CD4-positive, alpha-beta T cell treated with Interleukin-17A for 4 hours (primary cell): Measurements from ENCODE around the gene ALPK3.
"Not testable (repeated sequence)": the region's sequence is repeated elsewhere in the genome, so short reads cannot be mapped to it uniquely, and the experiment has no call there.

ENCODE experiments used
- DNase-seq: peaks from one replicate; pipeline ENCODE4 v3.0.0-alpha.2; 2020; ENCODE audit warnings: mixed read lengths

ALPK3 gene

DNA sequence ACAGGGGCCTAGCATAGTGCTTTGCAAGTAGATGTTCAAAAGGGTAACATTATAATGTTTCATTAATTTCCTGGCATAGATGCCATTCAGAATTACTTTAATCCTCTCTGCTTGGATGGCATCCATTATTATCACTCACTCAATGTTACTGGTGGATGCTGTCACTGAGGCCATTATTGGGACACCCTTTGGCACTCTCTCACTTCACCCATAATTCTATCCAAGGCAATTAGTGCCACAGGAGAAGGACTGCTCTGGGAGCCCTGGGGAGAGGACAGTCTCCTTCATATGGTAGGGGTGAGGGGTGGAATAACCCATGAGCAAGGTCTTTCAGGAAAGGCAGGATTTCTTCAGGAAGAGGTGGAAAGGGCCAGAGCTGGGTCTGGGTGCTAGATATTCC, 38.6 kb downstream of the ALPK3 start:
- DNase-seq = no peak

DNA sequence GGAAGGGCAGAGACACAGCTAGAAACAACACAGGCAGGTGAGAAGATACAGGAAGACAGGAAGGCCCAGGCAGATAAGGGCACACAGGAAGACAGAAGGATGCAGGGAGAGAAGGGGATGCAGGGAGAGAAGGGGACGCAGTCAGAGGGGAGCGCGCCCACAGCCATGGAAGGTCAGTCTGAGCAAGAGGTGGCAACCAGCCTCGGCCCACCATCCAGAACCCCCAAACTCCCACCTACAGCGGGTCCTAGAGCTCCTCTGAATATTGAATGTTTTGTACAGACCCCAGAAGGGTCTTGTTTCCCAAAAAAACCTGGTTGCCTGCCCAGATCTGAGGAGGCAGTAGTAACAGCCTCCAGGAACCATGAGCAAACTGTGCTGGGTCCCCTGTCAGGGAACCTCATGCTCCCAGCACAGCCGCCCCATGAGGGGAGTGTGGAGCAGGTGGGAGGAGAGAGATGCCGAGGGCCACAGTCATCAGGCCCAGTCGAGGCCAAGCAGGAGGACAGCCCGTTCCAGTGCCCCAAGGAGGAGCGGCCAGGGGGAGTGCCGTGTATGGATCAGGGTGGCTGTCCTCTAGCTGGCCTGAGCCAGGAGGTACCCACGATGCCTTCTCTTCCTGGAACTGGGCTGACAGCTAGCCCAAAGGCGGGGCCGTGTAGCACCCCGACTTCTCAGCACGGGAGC, 39.7 kb downstream of the ALPK3 start:
- DNase-seq = no peak

DNA sequence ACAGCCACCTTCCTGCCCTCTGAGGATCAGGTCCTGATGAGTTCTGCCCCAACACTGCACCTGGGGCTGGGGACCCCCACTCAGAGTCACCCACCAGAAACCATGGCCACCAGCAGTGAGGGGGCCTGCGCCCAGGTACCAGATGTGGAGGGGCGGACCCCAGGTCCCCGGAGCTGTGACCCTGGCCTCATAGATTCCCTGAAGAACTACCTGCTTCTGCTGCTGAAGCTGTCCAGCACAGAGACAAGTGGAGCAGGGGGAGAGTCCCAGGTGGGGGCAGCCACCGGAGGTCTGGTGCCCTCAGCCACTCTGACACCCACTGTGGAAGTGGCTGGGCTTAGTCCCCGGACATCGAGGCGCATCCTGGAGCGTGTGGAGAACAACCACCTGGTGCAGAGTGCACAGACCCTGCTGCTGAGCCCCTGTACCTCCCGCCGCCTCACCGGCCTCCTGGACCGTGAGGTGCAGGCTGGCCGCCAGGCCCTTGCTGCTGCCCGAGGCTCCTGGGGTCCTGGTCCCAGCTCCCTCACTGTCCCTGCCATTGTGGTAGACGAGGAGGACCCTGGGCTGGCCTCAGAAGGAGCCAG, 40.4 kb downstream of the ALPK3 start:
- no peak for DNase-seq

DNA sequence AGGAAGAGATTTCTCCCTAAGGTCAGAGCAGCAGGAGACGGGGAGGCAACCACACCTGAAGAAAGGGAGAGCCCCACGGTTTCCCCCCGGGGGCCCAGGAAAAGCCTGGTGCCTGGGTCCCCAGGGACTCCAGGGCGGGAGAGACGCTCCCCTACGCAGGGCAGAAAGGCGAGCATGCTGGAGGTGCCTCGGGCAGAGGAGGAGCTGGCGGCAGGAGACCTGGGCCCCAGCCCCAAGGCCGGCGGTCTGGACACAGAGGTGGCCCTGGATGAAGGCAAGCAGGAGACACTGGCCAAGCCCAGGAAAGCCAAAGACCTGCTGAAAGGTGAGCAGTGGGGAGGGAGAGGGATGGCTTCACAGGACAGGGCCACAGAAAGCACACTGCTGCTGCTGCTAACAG, 41.1 kb downstream of the ALPK3 start:
- no peak for DNase-seq

DNA sequence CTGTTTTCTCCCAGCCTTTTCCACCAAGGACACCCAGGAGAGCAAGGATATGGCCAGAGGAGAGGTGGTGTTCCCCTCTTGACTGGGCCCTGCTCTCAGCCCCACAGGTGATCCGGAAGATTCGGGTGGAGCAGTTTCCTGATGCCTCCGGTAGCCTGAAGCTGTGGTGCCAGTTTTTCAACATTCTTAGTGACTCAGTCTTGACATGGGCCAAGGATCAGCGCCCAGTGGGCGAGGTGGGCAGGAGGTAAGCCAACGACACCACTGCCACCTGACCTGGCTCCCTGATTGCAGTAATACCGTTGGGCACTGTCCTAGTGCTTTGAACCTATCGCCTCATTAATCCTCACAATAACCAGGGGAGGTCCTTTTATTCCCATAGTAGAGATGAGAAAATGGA, 42.0 kb downstream of the ALPK3 start:
- DNase-seq = no peak

DNA sequence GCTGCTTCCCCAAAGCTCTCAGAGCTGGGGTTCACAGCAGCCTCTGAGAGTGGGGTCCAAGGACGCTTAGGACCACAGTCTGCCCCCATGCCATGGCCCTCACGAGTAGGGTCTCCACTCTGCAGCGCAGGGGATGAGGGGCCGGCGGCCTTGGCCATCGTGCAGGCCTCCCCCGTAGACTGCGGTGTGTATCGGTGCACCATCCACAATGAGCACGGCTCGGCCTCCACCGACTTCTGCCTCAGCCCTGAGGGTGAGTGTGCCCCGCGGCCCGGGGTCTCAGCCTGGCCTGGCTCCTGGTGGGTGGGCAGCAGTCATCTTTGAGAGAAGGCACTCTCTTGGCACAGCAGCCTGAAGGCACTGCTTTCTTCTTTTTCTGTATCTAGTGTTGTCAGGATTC, 42.5 kb downstream of the ALPK3 start:
- DNase-seq = no peak

DNA sequence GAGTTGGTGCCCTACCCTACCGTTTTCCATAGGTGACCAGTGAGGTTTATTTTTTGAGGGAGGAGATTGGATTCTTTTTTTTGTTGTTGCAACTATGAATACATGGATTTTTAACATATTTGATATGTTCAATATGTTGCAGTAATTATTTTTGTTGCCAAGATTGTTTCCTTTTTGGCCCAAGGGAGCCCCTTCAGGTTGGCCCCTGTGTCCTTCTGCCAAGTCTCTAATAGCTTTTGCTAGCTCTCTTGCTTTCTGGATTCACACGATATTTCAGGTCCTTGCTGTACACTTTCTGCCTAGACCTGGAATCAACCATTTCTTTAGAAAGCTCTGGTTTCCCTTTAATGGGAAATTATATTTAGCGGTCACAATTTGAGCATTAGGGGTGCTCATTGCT, 44.6 kb downstream of the ALPK3 start:
- DNase-seq = no peak

DNA sequence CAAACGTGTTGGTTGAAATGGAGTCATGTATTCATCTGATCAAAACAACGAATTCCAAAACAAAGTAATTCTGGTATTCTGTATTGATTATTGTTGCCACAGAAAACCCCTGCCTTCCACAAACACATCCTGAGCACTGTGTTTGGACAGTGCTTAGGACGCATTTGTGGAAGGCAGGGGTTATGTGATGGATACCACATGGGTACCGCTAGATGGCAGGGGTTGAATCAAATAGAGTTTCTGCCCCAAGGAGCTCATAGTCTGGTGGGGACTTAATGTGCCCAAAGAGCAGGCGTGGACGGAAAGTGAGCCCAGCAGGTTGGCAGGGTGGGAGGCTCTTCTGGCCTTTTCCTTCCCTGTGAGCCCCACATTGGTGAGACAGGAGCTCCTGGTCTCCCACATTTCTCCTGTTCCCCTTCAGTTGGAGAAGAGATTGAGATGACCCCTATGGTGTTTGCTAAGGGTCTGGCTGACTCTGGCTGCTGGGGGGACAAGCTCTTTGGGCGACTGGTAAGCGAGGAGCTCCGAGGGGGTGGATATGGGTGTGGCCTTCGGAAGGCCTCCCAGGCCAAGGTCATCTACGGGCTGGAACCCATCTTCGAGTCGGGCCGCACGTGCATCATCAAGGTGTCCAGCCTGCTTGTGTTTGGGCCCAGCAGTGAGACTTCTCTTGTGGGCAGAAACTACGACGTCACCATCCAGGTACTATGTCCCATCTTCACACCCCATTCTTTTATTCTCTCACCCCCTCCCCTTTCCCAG, 45.2 kb downstream of the ALPK3 start:
- no peak for DNase-seq

DNA sequence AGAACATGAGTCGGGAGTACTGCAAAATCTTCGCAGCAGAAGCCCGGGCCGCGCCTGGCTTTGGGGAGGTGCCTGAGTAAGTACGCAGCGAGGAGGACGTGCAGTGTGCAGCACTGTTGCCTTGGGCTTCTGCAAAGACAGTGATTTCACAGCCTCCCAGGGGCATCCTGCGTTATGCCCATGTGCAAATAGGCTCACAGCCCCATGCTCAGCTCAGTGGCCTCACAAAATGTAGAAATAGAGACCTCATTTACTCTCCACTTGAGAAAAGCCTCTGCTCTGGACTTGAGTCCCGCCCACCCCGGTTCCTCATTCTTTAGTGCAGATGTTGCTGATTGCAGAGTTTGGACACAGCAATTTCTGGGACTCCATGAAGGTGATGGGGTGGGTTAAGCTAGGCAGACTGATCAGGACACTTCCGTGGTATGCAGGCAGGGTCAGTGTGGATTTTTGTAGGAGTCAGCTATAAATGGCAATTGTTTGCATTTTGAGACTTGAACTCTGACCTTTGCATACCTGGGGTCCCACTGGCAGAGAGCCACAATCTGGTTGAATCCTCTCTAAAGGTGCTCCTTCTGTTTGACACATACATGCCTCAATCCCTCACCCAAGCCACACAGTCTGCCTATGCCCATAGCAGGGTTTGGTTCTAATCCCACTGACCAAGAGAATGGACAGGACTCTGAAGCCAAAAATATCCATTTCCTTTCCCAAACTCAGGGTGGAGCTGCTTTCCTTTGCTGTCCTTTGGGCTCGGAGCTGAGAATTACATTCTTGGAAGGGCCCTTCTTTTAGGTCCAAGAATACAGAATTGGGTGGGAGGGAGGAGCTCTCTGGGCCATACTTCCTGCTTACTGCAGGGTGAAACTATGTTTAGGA, 46.6 kb downstream of the ALPK3 start:
- DNase-seq = no peak

DNA sequence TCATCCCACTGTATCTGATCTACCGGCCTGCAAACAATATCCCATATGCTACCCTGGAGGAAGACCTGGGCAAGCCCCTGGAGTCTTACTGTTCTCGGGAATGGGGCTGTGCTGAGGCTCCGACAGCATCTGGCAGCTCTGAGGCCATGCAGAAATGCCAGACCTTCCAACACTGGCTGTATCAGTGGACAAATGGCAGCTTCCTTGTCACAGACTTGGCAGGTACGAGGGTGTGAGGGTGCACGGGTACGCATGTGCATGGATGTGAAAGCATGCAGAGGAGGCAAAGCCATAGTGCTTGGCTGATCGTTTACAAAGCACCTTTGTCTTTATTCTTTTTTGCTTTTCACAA, 47.3 kb downstream of the ALPK3 start:
- no peak for DNase-seq

DNA sequence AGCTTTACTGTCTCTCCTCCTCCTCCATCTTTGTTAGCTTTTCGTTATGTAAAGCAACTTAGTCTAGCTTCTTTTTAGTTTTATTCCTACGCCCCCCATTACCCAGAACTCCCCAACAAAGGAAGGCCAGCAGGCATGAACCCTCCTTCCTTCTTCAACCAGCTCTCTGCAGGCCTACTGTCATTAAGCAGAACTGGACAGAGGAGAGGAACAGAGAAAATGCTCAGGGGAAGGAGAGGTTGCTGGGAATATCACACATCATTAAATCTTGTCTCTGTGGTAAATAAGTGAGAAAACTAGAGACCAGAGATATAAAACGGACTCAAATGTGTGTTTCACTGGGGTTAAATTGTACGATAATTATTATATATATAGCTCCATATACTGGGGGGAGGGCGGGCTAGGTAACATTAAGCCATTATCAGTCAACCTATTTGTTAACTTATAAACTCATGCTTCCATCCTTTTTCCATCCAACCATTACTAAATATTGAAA, 48.0 kb downstream of the ALPK3 start:
- no peak for DNase-seq

DNA sequence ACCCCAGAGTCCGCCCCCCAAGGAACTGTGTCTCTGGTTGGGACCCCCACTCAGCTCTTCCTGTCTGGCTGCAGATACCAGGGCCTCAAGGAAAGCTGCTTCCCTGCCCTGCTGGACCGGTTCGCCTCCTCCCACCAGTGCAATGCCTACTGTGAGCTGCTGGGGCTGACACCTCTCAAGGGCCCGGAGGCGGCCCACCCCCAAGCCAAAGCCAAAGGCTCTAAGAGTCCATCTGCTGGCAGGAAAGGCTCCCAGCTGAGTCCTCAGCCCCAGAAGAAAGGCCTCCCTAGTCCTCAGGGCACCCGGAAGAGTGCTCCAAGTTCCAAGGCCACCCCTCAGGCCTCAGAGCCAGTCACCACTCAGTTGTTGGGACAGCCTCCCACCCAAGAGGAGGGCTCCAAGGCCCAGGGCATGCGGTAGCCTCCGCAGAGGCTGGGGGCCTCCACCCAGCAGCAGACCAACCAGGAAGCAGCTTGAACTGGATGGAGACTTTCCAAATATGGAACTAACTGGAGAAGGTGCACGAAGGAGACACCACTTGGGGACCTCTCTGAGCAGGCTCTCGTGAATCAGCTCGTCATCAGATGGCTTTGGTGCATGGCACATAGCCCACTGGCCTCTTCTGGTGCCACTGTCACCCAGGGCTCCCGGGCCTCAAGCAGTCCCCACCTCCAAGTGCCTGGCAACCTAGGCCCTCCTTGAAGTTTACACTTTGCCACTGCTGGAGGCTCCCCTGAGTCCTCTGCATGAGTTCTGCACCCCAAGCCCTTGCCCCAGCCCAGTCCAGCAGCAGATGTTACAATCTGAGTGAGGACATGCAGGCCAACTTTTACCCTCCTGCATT, 51.1 kb downstream of the ALPK3 start:
- no peak for DNase-seq

DNA sequence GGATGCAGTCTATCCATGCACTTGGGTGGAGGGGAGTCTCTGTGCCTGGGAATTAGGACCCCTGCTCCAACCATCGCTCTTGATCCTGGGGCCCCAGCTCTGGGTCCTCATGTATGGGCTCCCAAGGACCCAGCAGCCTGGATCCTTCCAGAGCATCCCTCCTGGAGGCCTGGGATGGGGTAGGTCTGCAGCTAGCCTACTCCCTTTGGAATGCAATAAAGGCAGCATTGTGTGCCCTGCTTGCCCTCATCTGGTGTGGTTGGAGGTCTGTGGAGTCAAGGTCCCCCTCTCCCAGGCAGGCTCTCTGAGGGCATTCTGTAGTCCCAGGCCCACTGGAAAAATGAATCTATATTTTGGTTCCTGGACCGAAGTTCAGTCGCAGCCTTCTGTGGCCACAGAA, 52.4 kb downstream of the ALPK3 start:
- no peak for DNase-seq

DNA sequence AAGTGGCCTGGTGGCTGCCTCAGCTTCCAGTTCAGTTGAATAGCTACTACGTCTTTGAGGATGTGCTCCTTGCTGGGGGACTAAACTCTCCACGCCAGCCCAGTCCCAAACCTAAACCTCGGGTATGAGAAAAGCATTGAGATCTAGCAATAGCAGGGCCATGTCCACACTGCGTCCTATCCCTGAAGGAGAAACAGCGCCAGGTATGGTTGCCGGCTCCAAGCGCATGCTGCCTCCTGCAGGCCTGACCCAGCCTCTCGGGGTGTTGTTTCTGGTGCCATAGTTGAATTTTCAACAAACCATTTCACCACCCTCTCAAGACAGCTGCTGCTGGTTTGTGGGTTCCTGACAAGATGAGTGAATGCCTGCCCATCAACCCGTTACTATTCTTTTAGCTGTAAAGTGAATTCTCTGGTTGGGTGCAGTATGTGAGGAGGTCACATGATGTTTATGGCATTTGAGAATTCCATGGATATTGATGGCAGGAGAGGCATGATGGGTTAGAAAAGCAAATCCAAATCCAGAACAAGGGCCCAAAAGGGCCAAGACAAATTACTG, 54.4 kb downstream of the ALPK3 start:
- peak; percentile 4 for DNase-seq

DNA sequence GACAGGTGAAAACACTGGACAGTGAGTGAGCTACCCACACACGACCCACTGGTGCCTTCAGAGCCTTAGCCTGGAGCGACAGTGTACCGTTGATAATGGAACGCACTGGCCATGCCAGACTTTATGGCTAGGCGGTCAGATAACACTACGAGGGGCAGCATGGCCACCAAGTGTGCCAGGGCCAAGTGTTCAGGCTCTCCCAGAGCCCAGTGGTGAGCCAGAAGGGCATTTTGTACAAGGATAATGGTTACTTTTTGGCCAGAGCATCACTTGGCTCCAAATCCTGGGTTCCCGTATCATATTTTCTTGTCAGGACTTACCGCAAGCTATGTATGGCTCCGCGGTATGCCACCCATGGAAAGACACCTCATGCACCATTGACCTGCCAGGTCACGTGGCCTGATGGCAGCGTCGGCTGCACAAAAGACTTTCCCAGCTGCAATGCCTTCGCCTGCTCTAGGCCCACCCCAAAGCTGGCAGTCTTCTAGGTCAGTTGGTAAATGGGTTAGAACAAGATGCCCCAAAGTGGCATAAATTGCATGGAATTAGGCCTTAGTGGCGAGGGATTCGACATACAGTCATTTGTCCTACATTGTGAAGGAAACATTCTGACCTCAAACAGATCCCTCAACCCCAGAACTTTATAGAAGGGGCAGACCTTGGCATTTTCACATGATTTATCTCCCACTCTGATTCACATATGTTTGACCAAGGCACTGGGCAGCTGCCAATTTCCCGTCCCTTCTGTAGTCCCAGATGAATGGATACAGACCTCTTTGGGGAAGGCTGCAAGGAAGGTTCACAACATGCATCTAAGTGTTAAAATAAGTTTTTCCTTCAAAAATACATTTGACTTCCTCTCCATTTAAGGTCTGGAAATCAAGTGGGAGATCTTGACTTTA, 55.1 kb downstream of the ALPK3 start:
- no peak for DNase-seq

DNA sequence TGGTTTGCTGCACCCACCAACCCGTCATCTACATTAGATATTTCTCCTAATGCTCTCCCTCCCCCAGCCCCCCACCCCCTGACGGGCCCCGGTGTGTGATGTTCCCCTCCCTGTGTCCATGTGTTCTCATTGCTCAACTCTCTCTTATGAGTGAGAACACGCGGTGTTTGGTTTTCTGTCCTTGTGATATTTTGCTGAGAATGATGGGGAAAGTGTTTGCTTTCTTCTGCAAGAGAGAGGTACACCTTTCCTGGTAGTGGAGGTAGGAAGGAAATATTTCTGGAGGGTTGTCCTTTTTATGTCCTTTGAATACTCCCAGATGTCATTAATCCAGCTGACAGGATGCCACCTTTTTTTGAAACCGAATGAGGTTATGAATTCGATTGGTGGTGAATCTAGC, 56.8 kb downstream of the ALPK3 start:
- no peak for DNase-seq

DNA sequence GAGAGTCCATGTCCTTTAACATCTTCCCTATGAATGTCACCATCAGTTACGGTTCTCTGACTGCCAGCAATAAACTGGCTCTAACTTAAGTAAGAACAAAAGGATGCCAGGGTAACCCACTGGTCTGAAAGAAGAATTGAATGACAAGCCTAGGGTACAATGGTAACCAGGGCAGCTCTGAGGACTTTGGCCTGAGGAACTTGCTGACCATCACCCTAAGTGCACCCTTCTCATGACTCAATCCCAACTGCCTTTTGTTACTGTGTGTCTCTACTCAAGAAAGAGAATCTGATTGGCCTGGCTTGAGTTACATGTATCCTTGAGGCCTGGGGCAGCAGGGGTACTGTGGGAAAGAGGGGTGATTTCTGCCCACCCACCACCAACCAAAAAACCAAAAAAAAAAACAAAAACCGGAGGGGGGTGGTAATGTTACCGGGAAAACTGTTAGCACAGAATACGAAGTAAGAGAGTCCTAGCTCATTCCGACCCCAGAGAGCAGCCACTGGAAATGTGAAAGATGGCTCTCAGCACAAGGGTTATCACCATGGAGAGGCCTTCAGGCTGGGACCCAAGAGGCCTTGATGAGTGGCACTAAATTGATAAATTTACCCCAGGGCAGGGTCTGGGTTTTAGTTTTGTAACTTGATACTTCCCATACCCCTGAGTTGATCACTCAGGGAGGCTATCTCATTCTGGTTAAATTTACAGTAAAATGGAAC, 58.0 kb downstream of the ALPK3 start:
- no peak for DNase-seq

DNA sequence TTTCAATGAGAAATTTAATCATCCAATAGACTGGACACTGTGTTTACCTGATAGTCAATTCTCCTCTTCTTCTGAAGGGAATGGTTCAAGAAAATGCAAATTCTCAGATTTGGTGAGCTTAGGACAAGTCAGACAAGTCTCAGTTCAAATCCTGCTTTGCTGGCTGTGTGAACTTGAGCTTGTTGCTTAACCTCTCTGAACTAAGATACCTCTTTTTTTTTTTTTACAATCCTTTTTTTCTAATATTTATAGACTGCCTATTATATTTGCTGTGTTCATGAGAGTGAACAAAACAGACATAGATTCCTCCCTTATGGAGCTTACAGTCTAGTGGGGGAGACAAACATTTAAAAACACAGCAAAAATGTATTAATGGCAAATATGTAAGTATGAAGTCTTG, 59.1 kb downstream of the ALPK3 start:
- no peak for DNase-seq

DNA sequence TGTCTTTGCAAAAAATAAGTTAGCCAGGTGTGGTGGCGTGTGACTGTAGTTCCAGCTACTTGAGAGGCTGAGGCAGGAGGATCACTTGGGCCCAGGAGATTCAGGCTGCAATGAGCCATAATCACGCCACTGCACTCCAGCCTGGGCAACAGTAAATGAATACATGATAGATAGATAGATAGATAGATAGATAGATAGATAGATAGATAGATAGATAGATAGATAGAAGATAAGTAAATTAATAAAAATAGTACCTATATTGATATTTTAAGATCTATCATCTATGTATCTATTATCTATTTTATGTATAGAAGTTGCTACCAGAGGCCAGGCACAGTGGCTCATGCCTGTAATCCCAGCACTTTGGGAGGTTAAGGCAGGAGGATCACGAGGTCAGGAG, 60.5 kb downstream of the ALPK3 start:
- not testable (repeated sequence) for DNase-seq

DNA sequence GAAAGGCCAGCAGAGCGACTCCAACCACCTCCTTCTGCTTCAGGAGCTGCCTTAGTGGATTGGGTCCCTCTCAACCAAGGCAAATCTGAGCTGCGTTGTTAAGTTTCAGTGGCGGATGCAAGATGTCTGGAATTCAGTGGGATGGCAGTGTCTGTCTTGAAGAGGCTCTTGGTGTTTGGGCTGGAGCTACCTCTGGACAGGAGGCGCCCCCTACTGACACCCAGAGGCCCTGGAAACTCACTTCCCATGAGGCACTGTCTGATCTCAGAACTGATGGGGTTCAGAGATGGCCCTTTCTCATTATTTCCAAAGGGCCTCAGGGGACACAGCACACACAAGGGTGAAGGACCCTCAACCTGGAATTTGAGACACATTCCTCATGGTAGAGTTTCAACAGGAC, 61.3 kb downstream of the ALPK3 start:
- DNase-seq = peak; percentile 72
